AG20443 (cell line): ENCODE data around the gene FCHO1.

Experiments used
- DNase-seq: peaks from one replicate; pipeline ENCODE4 v3.0.0; 2012; ENCODE audit warnings: low spot score, mixed read lengths

Gene FCHO1, protein sequence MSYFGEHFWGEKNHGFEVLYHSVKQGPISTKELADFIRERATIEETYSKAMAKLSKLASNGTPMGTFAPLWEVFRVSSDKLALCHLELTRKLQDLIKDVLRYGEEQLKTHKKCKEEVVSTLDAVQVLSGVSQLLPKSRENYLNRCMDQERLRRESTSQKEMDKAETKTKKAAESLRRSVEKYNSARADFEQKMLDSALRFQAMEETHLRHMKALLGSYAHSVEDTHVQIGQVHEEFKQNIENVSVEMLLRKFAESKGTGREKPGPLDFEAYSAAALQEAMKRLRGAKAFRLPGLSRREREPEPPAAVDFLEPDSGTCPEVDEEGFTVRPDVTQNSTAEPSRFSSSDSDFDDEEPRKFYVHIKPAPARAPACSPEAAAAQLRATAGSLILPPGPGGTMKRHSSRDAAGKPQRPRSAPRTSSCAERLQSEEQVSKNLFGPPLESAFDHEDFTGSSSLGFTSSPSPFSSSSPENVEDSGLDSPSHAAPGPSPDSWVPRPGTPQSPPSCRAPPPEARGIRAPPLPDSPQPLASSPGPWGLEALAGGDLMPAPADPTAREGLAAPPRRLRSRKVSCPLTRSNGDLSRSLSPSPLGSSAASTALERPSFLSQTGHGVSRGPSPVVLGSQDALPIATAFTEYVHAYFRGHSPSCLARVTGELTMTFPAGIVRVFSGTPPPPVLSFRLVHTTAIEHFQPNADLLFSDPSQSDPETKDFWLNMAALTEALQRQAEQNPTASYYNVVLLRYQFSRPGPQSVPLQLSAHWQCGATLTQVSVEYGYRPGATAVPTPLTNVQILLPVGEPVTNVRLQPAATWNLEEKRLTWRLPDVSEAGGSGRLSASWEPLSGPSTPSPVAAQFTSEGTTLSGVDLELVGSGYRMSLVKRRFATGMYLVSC

DNA sequence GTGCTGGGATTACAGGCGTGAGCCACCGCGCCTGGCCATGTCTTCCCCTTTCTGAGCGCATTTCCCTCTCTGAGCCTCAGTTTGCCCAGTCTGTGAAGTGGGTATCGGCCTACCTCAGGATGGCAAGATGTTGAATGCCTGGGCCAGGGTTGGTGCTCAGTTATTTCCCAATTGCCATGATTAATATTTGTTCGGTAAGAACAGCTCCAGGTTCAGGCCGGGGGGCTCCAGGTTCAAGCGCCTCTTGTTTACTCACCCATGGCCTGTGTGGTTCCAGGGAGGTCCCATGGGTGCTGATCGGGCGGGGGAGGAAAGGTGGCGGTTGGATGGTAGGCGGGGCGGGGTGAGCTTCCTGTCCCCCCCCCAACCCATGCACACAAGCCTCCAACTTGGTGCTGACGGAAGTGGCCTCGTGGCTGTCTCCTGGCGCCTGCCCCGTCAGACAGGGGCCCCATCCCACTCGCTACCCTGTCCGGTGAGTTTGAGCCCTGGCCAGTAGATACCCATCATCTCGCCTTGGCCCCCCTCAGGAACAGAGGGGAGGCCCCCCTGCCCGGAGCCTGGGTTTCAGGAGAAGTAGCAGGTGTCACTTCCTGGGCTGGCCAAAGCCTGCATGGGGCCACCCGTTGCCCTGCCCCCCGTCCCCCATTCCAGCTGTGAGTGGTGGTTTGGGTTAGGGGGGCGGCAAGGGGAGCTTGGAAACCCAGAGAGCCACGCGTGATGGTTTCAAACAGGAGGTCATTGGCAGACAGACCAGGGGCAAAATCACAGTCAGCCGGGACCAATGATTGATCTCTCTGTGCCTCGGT is at the start of gene FCHO1:
FCHO1 (plus strand) TSS at position 375 of the 809 bp plus-strand sequence. CDS start 3,688 bp downstream, outside the sequence.
- no peak for DNase-seq

DNA sequence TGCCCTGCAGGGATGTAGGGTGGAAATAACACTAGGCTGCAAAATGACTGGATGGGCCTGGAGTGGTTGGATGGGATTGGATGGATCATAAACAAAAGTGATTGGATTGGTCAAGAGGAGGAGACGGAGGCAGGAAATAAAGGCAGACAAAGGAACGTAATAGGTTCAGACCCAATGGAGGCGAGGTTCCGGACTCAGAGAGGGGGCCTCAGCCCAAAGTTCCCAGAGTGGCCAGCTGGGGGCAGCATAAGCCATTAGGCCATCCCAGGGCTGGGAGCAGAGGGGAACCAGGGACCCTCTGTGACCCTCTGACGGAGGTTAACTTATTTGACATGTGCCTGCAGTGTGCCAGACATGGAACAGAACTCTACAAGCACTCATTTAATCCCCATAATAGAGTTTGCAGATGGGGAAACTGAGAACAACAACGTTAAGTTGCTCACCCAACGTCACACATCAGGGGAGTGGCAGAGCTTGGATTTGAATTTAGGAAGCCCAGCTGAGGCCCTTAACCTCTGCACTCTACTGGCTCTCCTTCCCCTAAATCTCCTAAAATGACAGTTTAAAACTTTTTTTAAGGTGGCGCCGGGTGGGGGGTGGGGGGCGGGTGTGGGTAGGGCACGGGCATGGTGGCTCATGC is 47.3 kb upstream of the FCHO1 start:
- DNase-seq: peak; percentile 71

DNA sequence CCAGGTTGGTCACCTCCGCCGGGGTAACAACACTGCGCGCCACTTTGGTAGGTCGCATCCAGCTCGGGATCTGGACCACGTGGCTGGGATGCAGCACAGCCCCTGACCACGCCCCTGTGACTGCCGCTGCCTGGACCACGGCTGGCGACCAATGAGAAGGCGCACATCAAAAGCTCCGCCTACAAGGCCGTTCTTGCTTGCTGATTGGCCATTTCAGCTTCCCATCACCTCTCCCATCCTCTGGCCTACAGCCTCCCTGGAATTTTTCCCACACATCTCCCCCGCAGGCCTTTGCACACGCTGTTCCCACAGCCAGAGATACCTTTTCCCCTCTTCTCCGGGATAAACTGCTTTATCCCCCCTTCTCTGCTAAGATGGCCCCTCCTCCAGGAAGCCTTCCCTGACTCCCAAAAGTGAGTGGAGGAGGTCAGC is 44.5 kb upstream of the FCHO1 start:
- DNase-seq: peak; percentile 74

DNA sequence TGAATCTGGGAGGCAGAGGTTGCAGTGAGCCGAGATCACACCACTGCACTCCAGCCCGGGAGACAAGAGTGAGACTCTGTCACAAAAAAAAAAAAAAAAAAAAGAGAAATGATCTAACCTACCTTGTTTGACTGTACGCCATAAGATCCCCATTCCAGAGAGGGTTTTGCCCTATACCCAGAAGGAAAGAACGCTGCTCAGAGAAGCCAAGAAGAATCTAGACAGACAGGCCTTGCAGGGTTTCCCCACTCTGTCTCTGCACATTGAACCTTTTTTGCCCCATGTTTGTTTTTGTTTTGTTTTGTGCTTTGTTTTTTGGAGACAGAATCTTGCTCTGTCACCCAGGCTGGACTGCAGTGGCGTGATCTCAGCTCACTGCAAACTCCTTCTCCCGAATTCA is 39.4 kb upstream of the FCHO1 start:
- DNase-seq: no peak

DNA sequence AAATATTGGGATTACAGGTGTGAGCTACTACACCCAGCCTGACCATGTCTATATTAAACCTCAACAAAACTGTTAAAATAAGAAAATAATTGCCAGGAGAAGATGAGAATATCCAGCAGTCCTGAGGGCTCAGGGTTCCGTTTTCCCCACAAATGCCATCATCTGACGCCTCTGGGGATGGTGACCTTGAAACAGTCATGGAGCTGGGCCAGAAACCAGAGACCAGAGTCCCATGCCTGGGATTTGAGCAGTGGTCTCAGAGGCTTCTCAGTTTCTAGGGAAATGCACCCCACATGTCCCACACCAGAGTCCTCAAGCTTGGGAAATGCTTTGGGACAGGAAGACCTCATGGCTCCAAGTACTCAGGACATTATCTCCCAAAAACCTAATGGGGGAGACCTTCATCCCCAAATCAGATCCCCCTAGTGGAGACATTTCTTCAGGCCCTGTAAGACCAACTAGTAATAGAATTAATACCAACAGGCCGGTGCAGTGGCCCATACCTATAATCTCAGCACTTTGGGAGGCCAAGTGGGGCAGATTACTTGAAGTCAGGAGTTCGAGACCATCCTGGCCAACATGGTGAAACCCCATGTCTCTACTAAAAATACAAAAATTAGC is 34.9 kb upstream of the FCHO1 start:
- peak; percentile 12 for DNase-seq

DNA sequence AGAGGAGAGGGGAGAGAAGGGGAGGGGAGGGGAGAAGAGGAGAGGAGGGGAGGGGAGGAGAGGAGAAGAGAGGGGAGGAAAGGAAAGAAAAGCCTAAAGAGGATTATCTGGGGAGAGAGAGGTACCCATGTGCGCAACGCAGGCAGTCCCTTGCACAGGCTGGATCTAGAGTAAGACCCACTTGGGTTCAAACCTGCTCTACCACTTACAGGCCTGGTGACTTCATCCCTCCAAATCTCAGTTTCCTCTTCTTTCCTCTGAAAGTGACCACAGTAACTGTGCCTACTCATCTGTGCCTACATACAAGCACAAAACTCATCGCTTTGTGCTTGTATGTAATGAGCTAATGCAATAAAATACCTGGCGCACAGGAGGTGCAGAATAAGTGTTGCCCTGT is 32.7 kb upstream of the FCHO1 start:
- peak; percentile 2 for DNase-seq

DNA sequence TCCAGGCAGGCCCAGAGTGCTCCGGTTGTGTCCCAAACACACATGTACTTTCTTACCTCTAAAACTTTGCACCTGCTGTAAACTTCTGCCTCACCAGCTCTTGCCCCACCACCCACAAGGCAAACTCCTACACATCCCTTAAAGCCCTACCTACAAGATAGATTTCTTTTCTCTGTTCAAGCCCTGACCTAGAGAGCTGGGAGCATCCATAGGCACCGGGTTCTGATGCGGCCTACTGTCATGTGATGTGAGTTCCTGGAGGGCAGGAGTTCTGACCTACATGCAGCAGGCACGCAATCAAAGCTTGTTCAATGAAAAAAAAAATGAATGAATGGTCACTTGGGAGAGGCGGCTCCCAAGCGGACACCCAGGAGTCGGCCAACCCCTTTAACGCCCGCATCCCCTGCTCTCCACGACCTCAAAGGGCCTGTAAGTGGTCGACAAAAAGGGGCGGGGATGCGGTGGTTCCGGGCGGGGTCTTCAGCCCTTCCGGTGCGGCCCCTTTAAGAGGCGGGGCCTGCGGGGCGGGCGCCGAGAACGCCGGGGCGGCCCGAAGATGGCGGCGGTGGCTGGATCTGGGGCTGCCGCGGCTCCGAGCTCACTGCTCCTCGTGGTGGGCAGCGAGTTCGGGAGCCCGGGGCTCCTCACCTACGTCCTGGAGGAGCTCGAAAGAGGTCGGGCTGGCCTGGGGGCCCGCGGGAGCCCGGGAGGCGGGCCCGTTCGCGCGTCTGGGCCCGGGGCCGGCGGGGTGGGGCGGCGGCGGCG is 32.1 kb upstream of the FCHO1 start, which contains the start of gene MAP1S:
MAP1S (plus strand) TSS at position 534 of the 765 bp plus-strand sequence; CDS start at position 557, 23 bp downstream.
- peak; percentile 91 for DNase-seq

DNA sequence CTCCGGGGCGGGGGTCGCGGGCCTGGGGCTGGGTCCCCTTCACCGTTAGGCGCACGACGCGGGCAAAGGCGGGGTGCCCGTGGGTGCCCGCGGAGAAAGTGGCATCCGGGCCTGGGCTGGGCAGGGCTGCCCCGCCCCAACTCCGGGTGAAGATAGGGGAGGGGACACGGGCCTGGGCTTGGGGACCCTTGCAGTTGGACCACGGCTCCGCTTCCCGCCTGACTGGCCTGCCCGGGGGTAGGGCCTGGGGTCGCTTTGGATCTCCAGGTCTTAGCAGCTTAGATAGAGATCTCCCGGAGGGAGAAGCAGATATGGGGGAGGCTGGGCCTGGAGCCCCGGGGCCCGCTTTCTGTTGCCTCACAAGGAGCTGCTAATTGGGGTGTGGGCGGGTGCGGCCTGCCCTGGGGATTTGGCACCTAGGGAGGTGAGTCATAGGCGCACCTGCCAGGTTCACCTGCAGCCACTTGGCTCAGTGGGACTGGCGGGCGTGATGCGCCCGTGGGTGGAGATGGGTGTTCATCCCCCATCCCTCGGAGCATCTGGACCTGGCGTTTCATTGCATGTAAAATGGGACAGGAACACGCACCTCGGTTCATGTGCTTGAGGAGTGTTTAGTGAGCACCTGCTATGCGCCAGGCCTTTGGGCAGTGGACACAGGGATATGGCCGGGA is 31.4 kb upstream of the FCHO1 start:
- peak; percentile 16 for DNase-seq

DNA sequence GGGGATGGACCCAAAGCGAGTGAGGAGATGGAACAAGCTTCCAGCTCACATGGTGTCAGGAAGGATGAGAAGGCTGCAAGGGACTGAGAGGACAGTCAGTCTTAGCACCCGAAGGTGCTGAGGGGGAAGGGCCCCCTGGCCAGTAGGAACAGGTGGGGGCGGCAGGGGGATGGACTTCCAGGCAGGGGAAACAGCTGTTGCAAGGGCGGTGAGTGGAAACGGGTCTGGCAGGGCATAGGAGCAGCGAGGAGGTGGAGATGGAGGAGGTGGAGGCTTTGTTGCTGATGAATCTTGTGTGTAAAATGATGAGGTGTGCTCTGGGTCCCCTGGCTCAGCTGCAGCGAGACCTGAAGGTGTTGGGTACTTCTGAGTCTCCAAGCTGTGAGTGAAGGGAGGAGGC is 30.8 kb upstream of the FCHO1 start:
- peak; percentile 13 for DNase-seq

DNA sequence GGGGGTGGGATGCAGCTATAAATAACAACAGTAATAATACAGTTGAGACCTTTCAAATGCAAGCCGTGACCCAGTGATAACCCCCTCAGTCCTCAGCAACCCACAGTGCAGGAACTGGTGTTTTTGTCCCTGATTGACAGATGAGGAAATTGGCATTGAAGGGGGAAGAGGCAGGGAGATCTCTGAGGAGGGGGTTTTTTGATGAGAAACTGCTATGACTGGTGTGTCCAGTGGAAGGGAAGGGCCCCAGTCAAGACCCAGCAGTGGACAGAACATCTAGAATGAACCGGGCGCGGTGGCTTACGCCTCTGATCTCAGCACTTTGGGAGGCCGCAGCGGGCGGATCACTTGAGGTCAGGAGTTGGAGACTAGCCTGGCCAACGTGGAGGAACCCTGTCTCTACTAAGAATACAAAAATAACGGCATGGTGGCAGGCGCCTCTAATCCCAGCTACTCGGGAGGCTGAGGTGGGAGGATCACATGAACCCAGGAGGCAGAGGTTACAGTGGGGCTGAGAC is 30.1 kb upstream of the FCHO1 start:
- no peak for DNase-seq

DNA sequence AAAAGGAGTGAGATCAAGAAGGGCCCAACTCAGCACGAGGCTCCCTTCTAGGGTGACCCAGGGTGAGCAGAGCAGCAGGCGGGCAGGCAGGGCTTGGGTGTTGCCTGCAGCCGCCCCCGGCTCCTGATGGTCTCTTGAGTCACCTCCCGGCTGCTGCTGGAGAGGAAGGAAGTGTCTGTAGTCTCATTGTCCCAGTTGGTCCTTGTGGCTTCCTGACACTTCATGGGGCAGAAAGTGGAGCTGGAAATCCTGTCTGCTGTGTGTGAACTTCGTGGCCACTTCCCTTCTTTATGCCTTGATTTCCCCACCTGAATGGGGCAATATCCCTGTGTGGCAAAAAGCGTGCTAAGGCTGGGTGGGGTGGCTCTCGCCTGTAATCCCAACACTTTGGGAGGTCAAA is 29.5 kb upstream of the FCHO1 start:
- peak; percentile 76 for DNase-seq

DNA sequence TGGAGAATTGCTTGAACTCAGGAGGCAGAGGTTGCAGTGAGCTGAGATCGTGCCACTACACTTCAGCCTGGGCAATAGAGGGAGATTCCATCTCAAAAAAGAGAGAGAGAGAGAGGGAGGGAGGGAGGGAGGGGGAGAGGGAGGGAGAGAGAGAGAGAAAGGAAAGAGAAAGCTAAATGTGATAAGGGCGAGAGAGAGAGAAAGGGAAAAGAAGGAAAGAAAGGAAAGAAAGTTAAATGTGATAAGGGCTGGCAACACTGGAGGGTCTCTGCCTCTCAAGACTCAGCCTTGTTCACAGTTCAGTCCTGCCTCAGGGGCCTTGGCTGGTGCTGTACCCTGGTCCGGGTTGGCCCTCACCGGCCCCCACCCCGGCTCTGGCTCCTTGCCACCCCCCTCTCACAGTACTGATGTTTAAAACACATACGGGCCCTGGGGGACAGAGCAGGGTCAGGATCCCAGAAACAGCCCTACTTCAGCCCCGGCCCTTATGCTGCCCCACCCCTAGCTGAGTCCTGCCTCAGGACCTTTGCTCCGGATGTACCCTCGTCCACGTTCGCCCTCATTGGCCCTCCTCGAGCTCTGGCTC is 28.5 kb upstream of the FCHO1 start:
- no peak for DNase-seq

DNA sequence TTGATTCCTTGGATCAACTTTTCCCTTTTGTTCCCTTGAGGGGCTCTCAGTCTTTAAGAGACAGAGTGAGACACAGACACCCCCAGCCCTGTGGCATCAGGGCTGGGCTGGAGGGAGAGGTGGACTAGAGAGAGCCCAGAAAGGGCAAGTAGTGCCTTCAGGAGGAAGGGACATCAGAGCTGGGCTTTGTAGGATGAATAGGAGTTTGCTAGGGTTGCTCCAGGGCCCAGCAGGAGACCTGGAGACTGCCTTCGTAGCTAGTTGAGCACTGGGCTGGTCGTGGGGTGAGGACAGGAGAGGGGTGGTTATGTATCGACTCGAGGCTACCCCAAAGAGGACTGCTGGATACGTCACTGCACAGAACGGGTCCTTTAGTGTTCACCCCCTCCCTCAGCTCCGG is 26.6 kb upstream of the FCHO1 start:
- no peak for DNase-seq

DNA sequence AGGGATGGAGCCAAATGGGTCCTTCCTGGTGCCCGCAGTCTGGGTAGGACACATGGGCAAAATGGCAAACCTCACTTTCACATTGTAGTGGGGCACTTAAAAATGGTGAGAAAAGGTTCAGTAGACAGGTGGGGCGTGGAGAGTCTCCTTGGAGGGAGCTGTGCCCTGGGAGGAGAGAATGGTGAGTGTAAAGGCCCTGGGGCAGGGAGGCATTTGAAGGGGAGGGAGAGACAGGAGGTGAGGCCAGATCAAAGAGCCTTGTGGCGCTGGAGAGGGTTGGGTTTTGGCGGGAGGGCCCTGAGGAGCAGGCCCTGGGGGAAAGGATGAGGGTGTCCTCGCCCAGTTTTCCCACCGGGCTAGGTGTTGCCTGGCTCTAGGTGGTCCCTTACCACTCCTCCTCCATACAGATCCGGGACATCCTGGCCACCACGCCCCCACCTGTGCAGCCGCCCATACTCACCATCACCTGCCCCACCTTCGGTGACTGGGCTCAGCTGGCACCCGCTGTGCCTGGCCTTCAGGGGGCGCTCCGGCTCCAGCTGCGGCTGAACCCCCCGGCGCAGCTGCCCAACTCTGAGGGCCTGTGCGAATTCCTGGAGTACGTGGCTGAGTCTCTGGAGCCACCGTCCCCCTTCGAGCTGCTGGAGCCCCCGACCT is 25.7 kb upstream of the FCHO1 start:
- DNase-seq: no peak

DNA sequence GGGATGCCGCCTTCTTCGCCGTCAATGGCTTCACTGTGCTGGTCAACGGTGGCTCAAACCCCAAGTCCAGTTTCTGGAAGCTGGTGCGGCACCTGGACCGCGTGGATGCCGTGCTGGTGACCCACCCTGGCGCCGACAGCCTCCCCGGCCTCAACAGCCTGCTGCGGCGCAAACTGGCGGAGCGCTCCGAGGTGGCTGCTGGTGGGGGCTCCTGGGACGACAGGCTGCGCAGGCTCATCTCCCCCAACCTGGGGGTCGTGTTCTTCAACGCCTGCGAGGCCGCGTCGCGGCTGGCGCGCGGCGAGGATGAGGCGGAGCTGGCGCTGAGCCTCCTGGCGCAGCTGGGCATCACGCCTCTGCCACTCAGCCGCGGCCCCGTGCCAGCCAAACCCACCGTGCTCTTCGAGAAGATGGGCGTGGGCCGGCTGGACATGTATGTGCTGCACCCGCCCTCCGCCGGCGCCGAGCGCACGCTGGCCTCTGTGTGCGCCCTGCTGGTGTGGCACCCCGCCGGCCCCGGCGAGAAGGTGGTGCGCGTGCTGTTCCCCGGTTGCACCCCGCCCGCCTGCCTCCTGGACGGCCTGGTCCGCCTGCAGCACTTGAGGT is 25.0 kb upstream of the FCHO1 start:
- no peak for DNase-seq

DNA sequence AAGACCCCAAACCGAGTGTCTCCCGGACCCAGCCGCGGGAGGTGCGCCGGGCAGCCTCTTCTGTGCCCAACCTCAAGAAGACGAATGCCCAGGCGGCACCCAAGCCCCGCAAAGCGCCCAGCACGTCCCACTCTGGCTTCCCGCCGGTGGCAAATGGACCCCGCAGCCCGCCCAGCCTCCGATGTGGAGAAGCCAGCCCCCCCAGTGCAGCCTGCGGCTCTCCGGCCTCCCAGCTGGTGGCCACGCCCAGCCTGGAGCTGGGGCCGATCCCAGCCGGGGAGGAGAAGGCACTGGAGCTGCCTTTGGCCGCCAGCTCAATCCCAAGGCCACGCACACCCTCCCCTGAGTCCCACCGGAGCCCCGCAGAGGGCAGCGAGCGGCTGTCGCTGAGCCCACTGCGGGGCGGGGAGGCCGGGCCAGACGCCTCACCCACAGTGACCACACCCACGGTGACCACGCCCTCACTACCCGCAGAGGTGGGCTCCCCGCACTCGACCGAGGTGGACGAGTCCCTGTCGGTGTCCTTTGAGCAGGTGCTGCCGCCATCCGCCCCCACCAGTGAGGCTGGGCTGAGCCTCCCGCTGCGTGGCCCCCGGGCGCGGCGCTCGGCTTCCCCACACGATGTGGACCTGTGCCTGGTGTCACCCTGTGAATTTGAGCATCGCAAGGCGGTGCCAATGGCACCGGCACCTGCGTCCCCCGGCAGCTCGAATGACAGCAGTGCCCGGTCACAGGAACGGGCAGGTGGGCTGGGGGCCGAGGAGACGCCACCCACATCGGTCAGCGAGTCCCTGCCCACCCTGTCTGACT is 24.1 kb upstream of the FCHO1 start:
- no peak for DNase-seq

DNA sequence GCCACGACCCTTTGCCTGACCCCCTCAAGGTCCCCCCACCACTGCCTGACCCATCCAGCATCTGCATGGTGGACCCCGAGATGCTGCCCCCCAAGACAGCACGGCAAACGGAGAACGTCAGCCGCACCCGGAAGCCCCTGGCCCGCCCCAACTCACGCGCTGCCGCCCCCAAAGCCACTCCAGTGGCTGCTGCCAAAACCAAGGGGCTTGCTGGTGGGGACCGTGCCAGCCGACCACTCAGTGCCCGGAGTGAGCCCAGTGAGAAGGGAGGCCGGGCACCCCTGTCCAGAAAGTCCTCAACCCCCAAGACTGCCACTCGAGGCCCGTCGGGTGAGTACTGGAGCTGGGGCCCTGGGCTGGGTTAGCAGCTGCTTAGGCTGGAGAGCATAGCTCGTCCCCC is 23.4 kb upstream of the FCHO1 start:
- no peak for DNase-seq
